Head of caudate nucleus (tissue), 42 donors: Measurements from ENCODE around the gene OR5H14.
"Not testable (repeated sequence)": the region's sequence is repeated elsewhere in the genome, so short reads cannot be mapped to it uniquely, and the experiment has no call there.

Source experiments
- DNase-seq, 42 donors: peaks; one replicate each; pipeline versions ENCODE4 v3.0.0 to v3.0.0-alpha.2; 2020 to 2021; ENCODE audit warnings: mixed read lengths in 7 of 42
- intact Hi-C: fragments of 100-400 bp; cut with DNase I; formaldehyde crosslinking; loops from one replicate; pipeline ENCODE4 v1.15.0; 2022

The OR5H14 gene

GRCh38 chr3:98147179-98147578 is at the start of gene OR5H14:
Gene OR5H14 (plus strand): TSS chr3:98147479. CDS start chr3:98149386, 1,907 bp downstream.
- intact Hi-C loops, result no loop called here
- DNase-seq, result no peak

- intact Hi-C loops, result no loop called here
- DNase-seq, result no peak
Observed at GRCh38 chr3:98099848-98100247, 47.4 kb upstream of the OR5H14 start.

- intact Hi-C loops, result no loop called here
- no peak for DNase-seq
Observed at GRCh38 chr3:98108162-98108561, 39.1 kb upstream of the OR5H14 start.

GRCh38 chr3:98109807-98110549 is 37.3 kb upstream of the OR5H14 start:
- intact Hi-C loops, result no loop called here
- DNase-seq, result no peak

GRCh38 chr3:98110550-98110908 is 36.8 kb upstream of the OR5H14 start:
- intact Hi-C loops, result no loop called here
- DNase-seq, result no peak

- DNase-seq, result no peak
- intact Hi-C loops, result no loop called here
Observed at GRCh38 chr3:98114264-98114663, 33.0 kb upstream of the OR5H14 start.

- intact Hi-C loops, result no loop called here
- DNase-seq, result no peak
Observed at GRCh38 chr3:98115717-98116116, 31.6 kb upstream of the OR5H14 start.

- intact Hi-C loops, result no loop called here
Observed at GRCh38 chr3:98130421-98130820, 16.9 kb upstream of the OR5H14 start, which contains the start of gene OR5H1. Gene OR5H1 (plus strand): TSS chr3:98130721. CDS start chr3:98132698, 1,977 bp downstream.

GRCh38 chr3:98136631-98137030 is 10.6 kb upstream of the OR5H14 start:
- no peak for DNase-seq
- intact Hi-C loops, result no loop called here

More at GRCh38 chr3:98130421-98130820, 16.9 kb upstream of the OR5H14 start, which contains the start of gene OR5H1:
- DNase-seq, result no peak

GRCh38 chr3:98137826-98138557 is 9.3 kb upstream of the OR5H14 start:
- intact Hi-C loops, DNase-seq: not testable (repeated sequence)

GRCh38 chr3:98140531-98140930 is 6.7 kb upstream of the OR5H14 start:
- DNase-seq, result no peak
- intact Hi-C loops, result no loop called here

GRCh38 chr3:98148751-98149150 is 1.5 kb downstream of the OR5H14 start:
- DNase-seq, result no peak
- intact Hi-C loops, result no loop called here

GRCh38 chr3:98149456-98149855 is 2.2 kb downstream of the OR5H14 start:
- DNase-seq, intact Hi-C loops: not testable (repeated sequence)

- intact Hi-C loops, result no loop called here
- DNase-seq, result no peak
Observed at GRCh38 chr3:98151241-98151640, 4.0 kb downstream of the OR5H14 start.

- intact Hi-C loops, result no loop called here
- no peak for DNase-seq
Observed at GRCh38 chr3:98166396-98166795, 19.1 kb downstream of the OR5H14 start, which contains the start of gene OR5H15. Gene OR5H15 (plus strand): TSS chr3:98166696. CDS start chr3:98168700, 2,004 bp downstream.

GRCh38 chr3:98171071-98171470 is 23.8 kb downstream of the OR5H14 start:
- intact Hi-C loops, result no loop called here
- no peak for DNase-seq

GRCh38 chr3:98172621-98173020 is 25.3 kb downstream of the OR5H14 start:
- intact Hi-C loops, result no loop called here
- DNase-seq, result no peak

- no peak for DNase-seq
- intact Hi-C loops, result no loop called here
Observed at GRCh38 chr3:98180319-98180890, 33.1 kb downstream of the OR5H14 start.

- intact Hi-C loops, result no loop called here
- no peak for DNase-seq
Observed at GRCh38 chr3:98182196-98182595, 34.9 kb downstream of the OR5H14 start.

GRCh38 chr3:98185180-98185579 is 37.9 kb downstream of the OR5H14 start:
- intact Hi-C loops, result loop anchor here (5.0 kb wide), 1 partner anchor 147 kb away; no protein-coding TSS in a partner anchor
- DNase-seq, result no peak
